Measurements from ENCODE around the gene PFKM.

DNA sequence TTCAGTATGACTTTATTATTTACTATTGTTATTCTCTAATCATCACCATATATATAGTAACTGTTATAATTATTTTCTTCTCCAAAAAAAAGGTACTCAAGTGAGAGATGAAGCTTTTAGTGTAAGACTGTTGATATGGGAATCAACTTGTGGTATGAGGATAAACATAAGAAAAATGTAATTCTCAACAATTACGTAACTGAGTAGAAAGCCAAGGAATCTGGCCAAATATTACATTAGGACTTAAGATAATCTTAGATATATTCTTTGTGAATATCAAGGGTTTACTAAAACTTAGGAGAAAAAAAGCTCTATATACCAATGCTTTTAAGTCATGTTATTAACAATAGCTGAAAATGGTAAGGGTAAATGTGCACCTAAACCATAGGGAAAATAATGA is 26.6 kb upstream of the PFKM start:
- TF ChIP-seq, protein P1, sequence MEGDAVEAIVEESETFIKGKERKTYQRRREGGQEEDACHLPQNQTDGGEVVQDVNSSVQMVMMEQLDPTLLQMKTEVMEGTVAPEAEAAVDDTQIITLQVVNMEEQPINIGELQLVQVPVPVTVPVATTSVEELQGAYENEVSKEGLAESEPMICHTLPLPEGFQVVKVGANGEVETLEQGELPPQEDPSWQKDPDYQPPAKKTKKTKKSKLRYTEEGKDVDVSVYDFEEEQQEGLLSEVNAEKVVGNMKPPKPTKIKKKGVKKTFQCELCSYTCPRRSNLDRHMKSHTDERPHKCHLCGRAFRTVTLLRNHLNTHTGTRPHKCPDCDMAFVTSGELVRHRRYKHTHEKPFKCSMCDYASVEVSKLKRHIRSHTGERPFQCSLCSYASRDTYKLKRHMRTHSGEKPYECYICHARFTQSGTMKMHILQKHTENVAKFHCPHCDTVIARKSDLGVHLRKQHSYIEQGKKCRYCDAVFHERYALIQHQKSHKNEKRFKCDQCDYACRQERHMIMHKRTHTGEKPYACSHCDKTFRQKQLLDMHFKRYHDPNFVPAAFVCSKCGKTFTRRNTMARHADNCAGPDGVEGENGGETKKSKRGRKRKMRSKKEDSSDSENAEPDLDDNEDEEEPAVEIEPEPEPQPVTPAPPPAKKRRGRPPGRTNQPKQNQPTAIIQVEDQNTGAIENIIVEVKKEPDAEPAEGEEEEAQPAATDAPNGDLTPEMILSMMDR (conservative IDR thresholded peaks at IDR 0.05 in 1 of 2, IDR thresholded peaks at IDR 0.05 in 1 of 2; ENCODE audit: extremely low read depth in 1 of 2, insufficient read depth in 1 of 2, low read depth in 1 of 2, low read length in 2 of 2) = no peak
- TF ChIP-seq EZH2 (IDR thresholded peaks at IDR 0.05; ENCODE audit: borderline replicate concordance, low read length) = no peak
